HG03432 (cell line): ENCODE measurements around the gene ENTPD1.

ENCODE experiments used
- ATAC-seq: cut with Tn5 transposase; IDR thresholded peaks from one replicate; pipeline ENCODE4 v1.9.1; 2021; ENCODE audit warnings: mild to moderate bottlenecking, moderate library complexity; ENCODE audit not compliant: unreplicated experiment

ENTPD1 gene

DNA sequence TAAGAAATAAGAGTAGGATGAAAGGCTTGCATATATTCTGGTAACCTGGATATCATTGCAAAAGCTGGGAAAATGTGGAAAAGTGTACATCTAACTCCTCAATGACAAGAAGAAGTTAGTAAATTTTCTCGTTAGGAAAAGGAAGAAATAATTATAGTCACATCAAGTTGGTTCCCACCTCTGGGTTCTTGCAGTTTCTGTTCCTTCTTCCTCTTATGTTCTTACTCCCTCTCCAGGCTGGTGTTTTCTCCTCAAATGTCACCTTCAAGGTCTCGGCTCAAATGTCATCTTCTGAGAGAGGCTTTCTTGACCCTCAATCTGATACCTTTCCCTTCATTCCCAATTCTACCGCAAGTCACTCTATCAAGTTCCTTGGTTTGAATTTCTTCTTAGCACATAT, 64.4 kb downstream of the ENTPD1 start:
- peak; percentile 67 for ATAC-seq

- no peak for ATAC-seq
Measured at GRCh38 chr10:95821720-95822119, 65.8 kb downstream of the ENTPD1 start.

- no peak for ATAC-seq
Measured at GRCh38 chr10:95830044-95830443, 74.1 kb downstream of the ENTPD1 start.

DNA sequence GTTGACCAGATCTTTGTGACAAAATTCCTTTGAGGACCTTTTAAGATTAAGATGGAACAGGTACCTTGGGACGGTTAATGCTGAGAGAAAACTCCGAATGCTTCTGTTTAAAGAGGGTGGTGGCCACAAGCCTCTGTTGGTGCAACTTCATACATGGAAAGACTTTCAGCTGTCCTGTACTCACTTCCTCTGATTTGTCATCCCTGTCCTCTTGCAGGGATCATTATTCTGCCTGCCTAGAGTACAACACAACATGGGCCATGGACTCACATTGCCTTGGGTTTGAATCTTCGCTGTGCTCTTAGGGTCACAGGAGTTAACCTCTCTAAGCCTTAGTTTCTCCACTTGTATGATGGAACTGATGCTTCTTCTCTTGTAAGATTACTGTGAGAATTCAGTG, 75.1 kb downstream of the ENTPD1 start:
- no peak for ATAC-seq

GRCh38 chr10:95831515-95831914, 75.6 kb downstream of the ENTPD1 start:
- no peak for ATAC-seq

- ATAC-seq = peak; percentile 88
Measured at GRCh38 chr10:95832216-95833041, 76.5 kb downstream of the ENTPD1 start.

DNA sequence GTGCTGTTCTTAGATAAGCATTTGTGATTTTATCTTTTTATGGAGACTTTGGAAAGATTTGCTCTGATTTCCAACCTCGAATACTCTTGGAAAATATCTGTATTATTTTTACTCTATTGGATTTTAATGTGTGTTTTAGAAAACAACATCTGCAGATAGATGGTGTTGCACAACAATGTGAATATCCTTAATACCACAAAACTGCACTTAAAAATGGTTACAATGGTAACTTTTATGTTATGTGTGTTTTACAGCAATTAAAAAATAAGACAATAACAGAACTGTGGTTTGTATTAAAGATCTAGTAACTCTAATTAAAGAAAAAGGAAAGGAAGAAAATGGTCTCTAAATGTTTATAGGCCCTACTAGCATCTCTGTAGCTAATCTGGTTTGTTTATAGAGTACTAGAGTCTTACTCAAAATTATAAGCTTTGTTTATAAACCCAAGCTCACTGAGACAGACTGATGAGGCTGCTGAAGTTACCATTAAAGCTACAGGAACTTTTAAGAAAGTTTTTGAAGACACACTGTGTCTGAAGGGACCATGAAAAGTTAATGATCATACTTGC, 77.2 kb downstream of the ENTPD1 start:
- no peak for ATAC-seq

DNA sequence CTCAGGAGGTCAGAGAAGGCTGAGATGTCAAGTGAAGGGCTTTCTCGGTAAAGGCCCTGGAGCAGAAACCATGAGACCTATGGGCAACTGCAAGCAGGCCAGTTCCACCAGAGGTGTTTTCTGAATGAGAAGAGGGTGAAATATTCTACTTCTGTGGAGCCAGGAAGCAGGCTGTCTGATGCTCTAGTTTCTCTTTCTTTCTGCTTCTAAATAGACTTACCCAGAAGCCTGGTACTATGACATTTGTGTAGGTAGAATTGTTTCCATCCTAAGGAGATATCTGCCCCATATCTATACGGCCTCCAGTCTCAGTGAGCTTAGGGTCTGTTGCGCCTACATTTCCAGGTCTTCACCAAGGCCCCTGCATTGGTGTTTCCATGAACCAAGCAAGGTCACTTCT, 78.4 kb downstream of the ENTPD1 start:
- ATAC-seq = no peak

- no peak for ATAC-seq
Measured at GRCh38 chr10:95835149-95835860, 79.3 kb downstream of the ENTPD1 start.

DNA sequence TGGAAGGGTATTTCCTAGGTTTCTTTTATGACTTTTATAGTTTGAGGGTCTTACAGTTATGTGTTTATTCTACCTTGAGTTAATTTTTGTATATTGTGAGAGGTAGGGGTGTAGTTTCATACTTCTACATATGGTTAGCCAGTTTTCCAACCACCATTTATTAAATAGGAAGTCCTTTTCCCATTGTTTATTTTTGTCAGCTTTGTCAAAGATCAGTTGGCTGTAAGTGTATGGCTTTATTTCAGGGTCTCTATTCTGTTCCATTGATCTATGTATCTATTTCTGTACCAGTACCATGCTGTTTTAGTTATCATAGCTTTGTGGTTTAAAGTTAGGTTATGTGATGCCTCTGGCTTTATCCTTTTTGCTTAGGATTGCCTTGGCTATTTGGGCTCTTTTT, 79.9 kb downstream of the ENTPD1 start:
- no peak for ATAC-seq

- no peak for ATAC-seq
Measured at GRCh38 chr10:95836610-95837355, 80.8 kb downstream of the ENTPD1 start.

GRCh38 chr10:95837356-95837776, 81.4 kb downstream of the ENTPD1 start:
- ATAC-seq = peak; percentile 28

- ATAC-seq = peak; percentile 42
Measured at GRCh38 chr10:95837783-95838182, 81.8 kb downstream of the ENTPD1 start.

- no peak for ATAC-seq
Measured at GRCh38 chr10:95840121-95840520, 84.2 kb downstream of the ENTPD1 start.

DNA sequence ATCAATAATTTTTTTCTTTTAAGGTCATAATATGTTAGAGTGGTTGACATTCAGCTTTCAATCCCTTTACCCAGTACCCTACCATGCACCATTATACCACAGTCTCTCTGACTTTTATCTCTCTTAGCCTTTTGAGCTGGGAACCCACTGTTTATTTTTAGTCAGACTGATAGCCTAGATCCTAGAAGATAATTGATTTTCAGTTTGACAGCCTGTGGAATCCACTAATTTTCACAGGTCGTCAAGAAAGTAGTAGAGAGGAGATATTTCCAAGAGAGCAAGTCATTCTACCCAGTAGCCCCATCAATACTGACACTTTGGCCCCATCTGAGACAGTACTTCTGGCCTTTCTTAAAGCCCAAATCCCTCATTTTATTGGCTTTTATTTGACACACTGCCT, 84.7 kb downstream of the ENTPD1 start:
- no peak for ATAC-seq

DNA sequence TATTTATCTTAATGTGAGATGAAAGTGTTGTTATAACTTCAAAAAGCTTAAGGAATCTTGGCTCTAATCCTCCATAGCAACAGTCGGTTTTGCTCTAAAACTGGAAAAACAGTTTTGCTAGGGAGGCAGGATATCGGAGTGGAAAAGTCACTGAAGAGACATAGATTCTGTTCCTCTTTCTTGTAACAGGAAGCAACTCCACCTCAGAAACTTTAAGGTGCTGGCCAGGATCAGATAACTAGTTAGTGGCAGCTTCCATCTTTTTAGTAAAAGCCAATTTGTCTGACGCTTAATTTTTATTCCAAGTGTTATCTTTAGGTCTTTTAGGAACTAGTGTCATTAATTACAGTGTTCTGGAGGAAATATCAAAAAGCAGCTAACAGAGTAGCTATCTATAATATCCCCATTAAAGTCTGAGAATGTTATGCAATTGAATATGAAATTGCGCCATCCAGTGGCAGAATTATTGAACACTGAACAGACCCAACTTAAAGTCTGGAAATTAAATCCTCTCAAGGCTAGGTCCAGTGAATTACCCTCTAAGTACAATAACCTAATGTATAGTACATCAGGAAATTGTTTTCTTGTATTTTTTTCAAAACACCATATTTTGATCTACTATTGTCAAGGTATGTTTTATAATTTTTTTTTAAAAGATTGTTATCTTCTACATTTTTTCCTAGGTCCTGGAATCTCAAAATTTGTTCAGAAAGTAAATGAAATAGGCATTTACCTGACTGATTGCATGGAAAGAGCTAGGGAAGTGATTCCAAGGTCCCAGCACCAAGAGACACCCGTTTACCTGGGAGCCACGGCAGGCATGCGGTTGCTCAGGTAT, 85.9 kb downstream of the ENTPD1 start:
- peak; percentile 34 for ATAC-seq

DNA sequence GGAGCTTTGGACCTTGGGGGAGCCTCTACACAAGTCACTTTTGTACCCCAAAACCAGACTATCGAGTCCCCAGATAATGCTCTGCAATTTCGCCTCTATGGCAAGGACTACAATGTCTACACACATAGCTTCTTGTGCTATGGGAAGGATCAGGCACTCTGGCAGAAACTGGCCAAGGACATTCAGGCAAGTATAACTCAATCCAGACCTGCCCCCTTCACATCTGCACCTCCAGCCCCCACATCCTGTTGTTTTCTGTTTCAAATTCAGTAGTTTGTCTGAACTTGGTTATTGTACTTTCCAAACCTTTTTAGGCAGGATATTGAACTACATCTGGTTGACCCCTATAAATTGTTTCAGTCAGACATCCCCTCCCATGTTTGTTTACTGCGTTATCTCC, 89.4 kb downstream of the ENTPD1 start:
- ATAC-seq = no peak

DNA sequence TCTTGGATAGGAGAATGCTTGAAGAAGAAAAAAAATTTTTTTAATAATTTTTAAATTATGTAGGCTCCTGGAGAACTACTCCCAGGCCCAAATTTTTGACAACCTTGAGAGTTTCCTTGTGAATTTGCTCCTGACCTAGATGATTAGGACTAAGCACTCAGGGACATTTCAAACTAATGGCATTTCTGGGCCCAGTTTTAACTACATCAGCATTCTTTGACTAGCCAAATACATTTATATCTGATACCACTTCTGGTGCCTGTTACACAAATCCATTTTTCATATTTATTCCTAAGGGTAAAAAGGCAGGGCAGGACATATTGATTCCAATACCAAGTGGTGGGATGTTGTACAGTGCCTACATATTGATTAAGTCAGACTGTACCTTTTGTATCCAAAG, 91.0 kb downstream of the ENTPD1 start:
- no peak for ATAC-seq

GRCh38 chr10:95848841-95849240, 92.9 kb downstream of the ENTPD1 start:
- no peak for ATAC-seq

- no peak for ATAC-seq
Measured at GRCh38 chr10:95850791-95851190, 94.8 kb downstream of the ENTPD1 start.
